DND-41 (cell line): ENCODE measurements around the gene GLCCI1.
"Not testable (repeated sequence)": the region's sequence is repeated elsewhere in the genome, so short reads cannot be mapped to it uniquely, and the experiment has no call there.

Source experiments
- ATAC-seq: fragments of 200-7000 bp; cut with Tn5 transposase; 3 replicates; pipeline ENCODE4 v1.9.1; 2021; ENCODE audit warnings: low read depth; ENCODE audit not compliant: insufficient read depth
- DNase-seq: peaks from one replicate; pipeline ENCODE4 v3.0.0-alpha.2; 2020
- H2AFZ ChIP-seq: 2 replicates; pipeline ENCODE4 v1.6.0; 2012; ENCODE audit warnings: low read depth, low read length
- H3K27ac ChIP-seq: 2 replicates; pipeline ENCODE4 v1.5.1; 2012; ENCODE audit warnings: low read length, inconsistent platforms
- H3K27me3 ChIP-seq: fragments of 200-600 bp; sonication (generic); 2 replicates; pipeline ENCODE4 v1.6.0; 2012; ENCODE audit warnings: low read length, mild to moderate bottlenecking, inconsistent platforms; ENCODE audit not compliant: insufficient read depth, poor library complexity
- H3K36me3 ChIP-seq: 2 replicates; pipeline ENCODE4 v1.5.1; 2012; ENCODE audit warnings: low read length, inconsistent platforms; ENCODE audit not compliant: insufficient read depth
- H3K4me1 ChIP-seq: 2 replicates; pipeline ENCODE4 v1.5.1; 2012; ENCODE audit warnings: mild to moderate bottlenecking, low read length; ENCODE audit not compliant: insufficient read depth
- H3K4me2 ChIP-seq: 2 replicates; pipeline ENCODE4 v1.6.0; 2012; ENCODE audit warnings: mild to moderate bottlenecking, moderate library complexity, low read length, inconsistent platforms; ENCODE audit not compliant: insufficient read depth
- H3K4me3 ChIP-seq, 2 experiments: fragments of 200-600 bp in 1 of 2; shearing (Covaris generic) in 1 of 2; 2 replicates each; pipeline ENCODE4 v1.5.1; 2012 to 2016; ENCODE audit warnings: inconsistent platforms in 2 of 2, low read length in 2 of 2, mild to moderate bottlenecking in 2 of 2, low read depth in 1 of 2, moderate library complexity in 1 of 2
- H3K79me2 ChIP-seq: 2 replicates; pipeline ENCODE4 v1.6.0; 2012; ENCODE audit warnings: low read length, inconsistent platforms; ENCODE audit not compliant: insufficient read depth
- H3K9ac ChIP-seq: 2 replicates; pipeline ENCODE4 v1.6.0; 2012; ENCODE audit warnings: low read depth, mild to moderate bottlenecking, inconsistent platforms, low read length, moderate library complexity
- H3K9me3 ChIP-seq: 2 replicates; pipeline ENCODE4 v1.5.1; 2012; ENCODE audit warnings: low read length, moderate library complexity, mild to moderate bottlenecking, inconsistent platforms; ENCODE audit not compliant: insufficient read depth, severe bottlenecking
- H4K20me1 ChIP-seq: 2 replicates; pipeline ENCODE4 v1.6.0; 2012; ENCODE audit warnings: low read length; ENCODE audit not compliant: insufficient read depth
- EZH2 ChIP-seq: IDR thresholded peaks from 3 replicates; pipeline ENCODE4 v1.6.1; 2012; ENCODE audit warnings: borderline replicate concordance, low read depth, mild to moderate bottlenecking, moderate library complexity, low read length, inconsistent platforms; ENCODE audit not compliant: severe bottlenecking
- TF ChIP-seq, protein P1 (sequence below): IDR thresholded peaks from 2 replicates; pipeline ENCODE4 v1.5.1; 2012; ENCODE audit warnings: borderline replicate concordance, low read length, moderate library complexity, mild to moderate bottlenecking; ENCODE audit not compliant: poor library complexity, severe bottlenecking; ENCODE audit errors: extremely low read depth

GLCCI1 gene

DNA sequence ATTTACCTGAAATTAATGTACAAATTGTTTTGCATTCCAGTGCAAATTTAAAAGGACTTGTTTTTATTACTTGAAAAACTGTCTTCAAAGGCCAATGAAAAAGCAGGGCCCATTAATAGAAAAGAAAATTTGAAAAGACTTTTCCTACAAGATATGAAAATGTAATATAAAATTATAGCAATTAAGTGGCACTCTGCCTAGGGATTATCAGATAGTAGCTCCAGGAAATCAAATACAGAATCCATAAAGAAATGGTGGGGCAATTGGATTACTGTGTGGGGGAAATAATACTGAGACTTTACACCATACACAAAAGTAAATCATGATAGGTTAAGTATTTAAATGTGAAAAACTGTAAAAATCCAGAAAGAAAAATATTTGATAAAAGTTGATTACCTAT, 89.7 kb downstream of the GLCCI1 start:
- peaks cover 76% of the 10 kb centered on the region for H3K36me3 ChIP-seq
- no peak overlapping the region for H3K9ac ChIP-seq
- H3K4me2 ChIP-seq: no peak overlapping the region
- 0 out of 2 replicates have a peak, but pooled peaks cover under 1% of the 10 kb centered on the region for H3K79me2 ChIP-seq
- H4K20me1 ChIP-seq: no peaks in the 10 kb centered on the region
- H3K27ac ChIP-seq: no peak overlapping the region
- H3K4me3 ChIP-seq: no peak overlapping the region
- H3K4me1 ChIP-seq: no peaks in the 10 kb centered on the region
- H3K27me3 ChIP-seq: no peaks in the 10 kb centered on the region
- H2AFZ ChIP-seq: no peak overlapping the region
- DNase-seq: no peak
- TF ChIP-seq, protein P1, sequence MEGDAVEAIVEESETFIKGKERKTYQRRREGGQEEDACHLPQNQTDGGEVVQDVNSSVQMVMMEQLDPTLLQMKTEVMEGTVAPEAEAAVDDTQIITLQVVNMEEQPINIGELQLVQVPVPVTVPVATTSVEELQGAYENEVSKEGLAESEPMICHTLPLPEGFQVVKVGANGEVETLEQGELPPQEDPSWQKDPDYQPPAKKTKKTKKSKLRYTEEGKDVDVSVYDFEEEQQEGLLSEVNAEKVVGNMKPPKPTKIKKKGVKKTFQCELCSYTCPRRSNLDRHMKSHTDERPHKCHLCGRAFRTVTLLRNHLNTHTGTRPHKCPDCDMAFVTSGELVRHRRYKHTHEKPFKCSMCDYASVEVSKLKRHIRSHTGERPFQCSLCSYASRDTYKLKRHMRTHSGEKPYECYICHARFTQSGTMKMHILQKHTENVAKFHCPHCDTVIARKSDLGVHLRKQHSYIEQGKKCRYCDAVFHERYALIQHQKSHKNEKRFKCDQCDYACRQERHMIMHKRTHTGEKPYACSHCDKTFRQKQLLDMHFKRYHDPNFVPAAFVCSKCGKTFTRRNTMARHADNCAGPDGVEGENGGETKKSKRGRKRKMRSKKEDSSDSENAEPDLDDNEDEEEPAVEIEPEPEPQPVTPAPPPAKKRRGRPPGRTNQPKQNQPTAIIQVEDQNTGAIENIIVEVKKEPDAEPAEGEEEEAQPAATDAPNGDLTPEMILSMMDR: no peak
- TF ChIP-seq EZH2: no peak
- H3K9me3 ChIP-seq: no peaks in the 10 kb centered on the region
- ATAC-seq: no peak

DNA sequence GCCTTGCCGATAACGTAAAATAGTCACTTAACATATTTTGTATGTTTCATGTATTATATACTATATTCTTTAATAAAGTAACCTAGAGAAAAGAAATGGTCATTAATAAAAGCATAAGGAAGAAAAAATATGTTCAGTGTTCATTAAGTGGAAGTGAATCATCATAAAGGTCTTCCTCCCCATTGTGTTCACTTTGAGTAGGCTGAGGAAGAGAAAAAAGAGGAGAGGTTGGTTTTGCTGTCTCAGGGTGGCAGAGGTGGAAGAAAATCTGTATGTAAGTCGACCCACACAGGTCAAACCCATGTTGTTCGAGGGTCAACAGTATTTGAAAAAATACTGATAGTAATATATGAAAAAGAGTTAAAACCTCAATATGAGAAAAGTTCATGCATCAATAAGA, 90.3 kb downstream of the GLCCI1 start:
- no peaks in the 10 kb centered on the region for H3K4me1 ChIP-seq
- H3K79me2 ChIP-seq: peaks cover 5% of the 10 kb centered on the region
- DNase-seq (no peak), ATAC-seq (no peak)
- H3K9me3 ChIP-seq: no peaks in the 10 kb centered on the region
- no peak overlapping the region for H3K9ac ChIP-seq
- peaks cover 81% of the 10 kb centered on the region for H3K36me3 ChIP-seq
- no peaks in the 10 kb centered on the region for H4K20me1 ChIP-seq
- H3K27ac ChIP-seq: no peak overlapping the region
- no peaks in the 10 kb centered on the region for H3K27me3 ChIP-seq
- no peak overlapping the region for H3K4me3 ChIP-seq
- H3K4me2 ChIP-seq: no peak overlapping the region
- no peak overlapping the region for H2AFZ ChIP-seq
- TF ChIP-seq, protein P1: no peak
- no peak for TF ChIP-seq EZH2

DNA sequence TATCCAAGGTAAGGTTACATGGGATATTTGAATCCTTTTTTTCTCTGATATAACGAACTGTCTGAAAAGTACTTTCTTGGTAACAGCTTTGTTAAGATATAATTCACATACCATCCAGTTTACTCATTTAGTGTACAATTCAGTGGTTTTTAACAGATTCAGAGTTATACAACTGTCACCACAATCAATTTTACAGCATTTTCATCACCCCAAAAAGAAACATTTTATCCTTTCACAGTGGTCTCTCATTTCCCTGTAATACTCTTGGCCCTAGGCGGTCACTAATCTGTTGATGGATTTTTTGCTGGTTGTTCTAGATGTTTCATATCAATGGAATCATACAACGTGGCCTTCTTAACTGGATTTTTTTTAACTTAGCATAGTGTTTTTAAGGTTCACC, 91.6 kb downstream of the GLCCI1 start:
- no peaks in the 10 kb centered on the region for H3K4me1 ChIP-seq
- no peak overlapping the region for H3K4me2 ChIP-seq
- H2AFZ ChIP-seq: no peak overlapping the region
- TF ChIP-seq, protein P1: no peak
- TF ChIP-seq EZH2: no peak
- no peak overlapping the region for H3K9ac ChIP-seq
- no peaks in the 10 kb centered on the region for H3K9me3 ChIP-seq
- DNase-seq (no peak), ATAC-seq (no peak)
- no peaks in the 10 kb centered on the region for H3K27me3 ChIP-seq
- peaks cover 80% of the 10 kb centered on the region for H3K36me3 ChIP-seq
- no peaks in the 10 kb centered on the region for H4K20me1 ChIP-seq
- H3K27ac ChIP-seq: no peak overlapping the region
- no peak overlapping the region for H3K4me3 ChIP-seq
- peaks cover 9% of the 10 kb centered on the region for H3K79me2 ChIP-seq

DNA sequence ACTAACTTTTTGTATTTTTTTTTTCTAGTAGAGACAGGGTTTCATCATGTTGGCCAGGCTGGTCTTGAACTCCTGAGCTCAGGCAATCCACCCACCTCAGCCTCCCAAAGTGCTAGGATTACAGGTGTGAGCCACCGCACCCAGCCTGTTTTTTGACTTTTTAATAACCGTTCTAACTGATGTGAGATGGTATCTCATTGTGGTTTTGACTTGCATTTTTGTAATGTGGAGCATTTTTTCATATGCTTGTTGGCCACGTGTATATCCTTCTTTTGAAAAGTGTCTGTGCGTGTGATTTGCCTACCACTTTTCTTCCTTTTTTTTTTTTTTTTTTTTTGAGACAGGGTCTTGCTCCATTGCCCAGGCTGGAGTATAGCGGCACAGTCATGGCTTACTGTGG, 94.7 kb downstream of the GLCCI1 start:
- peaks cover 30% of the 10 kb centered on the region for H3K79me2 ChIP-seq
- H3K27me3 ChIP-seq, H3K9me3 ChIP-seq: not testable (repeated sequence)

More for the DNA sequence above, 94.7 kb downstream of the GLCCI1 start:
- not testable (repeated sequence) for H3K4me2 ChIP-seq, H3K4me3 ChIP-seq, H4K20me1 ChIP-seq, H3K4me1 ChIP-seq, H3K9ac ChIP-seq, H3K27ac ChIP-seq, DNase-seq, H2AFZ ChIP-seq, ATAC-seq
- peaks cover 65% of the 10 kb centered on the region for H3K36me3 ChIP-seq
